Mammary epithelial cell (primary cell): ENCODE measurements around the gene PNKD.

ENCODE experiments used
- CTCF ChIP-seq, 2 donors: IDR thresholded peaks in 1 of 2; conservative IDR thresholded peaks in 1 of 2; 2 replicates each; pipeline ENCODE4 v1.5.1; 2011 to 2012; ENCODE audit warnings: inconsistent platforms in 2 of 2, low read length in 2 of 2, mild to moderate bottlenecking in 2 of 2, control low read depth in 1 of 2, low read depth in 1 of 2; ENCODE audit not compliant: insufficient read depth in 1 of 2; ENCODE audit errors: extremely low read depth in 1 of 2
- EZH2 ChIP-seq: IDR thresholded peaks from 2 replicates; pipeline ENCODE4 v1.6.1; 2012; ENCODE audit warnings: low read length, inconsistent platforms, borderline replicate concordance

GRCh38 chr2:218331745-218332144 is 61.4 kb downstream of the PNKD start:
- no peak for TF ChIP-seq CTCF (conservative IDR thresholded peaks at IDR 0.05 in 1 of 2, IDR thresholded peaks at IDR 0.05 in 1 of 2; ENCODE audit: extremely low read depth in 1 of 2, insufficient read depth in 1 of 2, low read depth in 1 of 2, low read length in 2 of 2)
- TF ChIP-seq EZH2: no peak
